Activated CD4-positive, alpha-beta T cell treated with anti-CD3 and anti-CD28 coated beads for 4 hours (primary cell): ENCODE measurements around the gene AUTS2.

Experiments
- DNase-seq, 2 donors: peaks; one replicate each; pipeline ENCODE4 v3.0.0-alpha.2; 2020

The AUTS2 gene

DNA sequence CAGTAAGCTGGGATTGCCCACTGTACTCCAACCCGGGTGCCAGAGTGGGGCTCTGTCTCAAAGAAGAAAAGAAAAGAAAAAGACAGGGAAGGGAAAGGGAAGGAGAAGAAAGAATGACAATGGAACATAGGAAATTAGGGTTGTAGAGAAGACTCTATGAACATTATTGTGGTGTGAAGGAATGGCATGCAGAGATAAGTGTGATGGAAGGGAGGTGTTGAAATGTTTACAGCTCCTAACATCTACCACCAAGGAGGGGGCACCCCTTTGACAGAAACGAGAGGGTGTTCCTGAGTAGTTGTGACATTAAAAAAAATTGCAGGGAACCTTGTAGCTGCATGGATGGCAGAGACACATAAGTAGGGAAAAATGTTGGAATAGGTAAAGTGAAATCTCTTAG, 27.5 kb downstream of the AUTS2 start:
- DNase-seq = no peak

DNA sequence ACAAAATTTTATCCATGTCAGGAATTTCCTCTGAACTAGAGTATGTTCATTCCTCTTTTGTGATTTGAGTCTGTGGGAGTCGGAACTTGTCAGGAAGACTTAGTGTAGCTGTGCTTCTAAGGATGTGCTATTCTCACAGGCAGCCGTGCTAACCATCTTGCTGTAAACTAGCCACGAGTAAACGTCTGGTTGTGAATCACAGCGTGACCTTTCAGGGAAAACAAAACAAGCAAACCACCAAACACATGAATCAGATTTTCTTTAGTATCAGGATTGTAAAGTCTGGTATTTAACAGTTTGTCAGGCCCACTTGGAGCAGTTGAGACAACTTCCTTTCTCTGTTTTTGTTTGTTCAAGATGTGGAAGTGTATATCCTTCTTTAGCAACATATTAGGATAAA, 32.0 kb downstream of the AUTS2 start:
- no peak for DNase-seq

DNA sequence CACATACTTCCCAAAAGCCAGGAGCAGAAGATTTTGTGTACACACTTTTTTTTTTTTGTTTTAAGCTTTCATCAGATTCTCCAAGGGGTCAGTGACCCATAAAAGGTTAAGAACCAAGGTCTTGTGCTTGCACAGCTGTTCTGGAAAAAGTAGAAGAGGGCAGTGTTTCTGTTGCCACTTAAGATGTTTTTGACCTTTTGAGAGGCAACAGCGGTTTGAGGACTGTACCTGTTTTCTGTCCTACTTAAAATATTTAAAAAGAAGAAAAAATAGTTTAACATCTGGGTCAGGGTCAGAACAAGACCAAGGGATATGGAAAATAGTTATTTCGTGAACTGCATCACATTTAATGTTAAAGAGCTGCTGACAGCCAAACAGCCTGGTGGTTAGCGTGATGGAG, 32.9 kb downstream of the AUTS2 start:
- no peak for DNase-seq

- no peak for DNase-seq
These were observed 34.0 kb downstream of the AUTS2 start for GRCh38 chr7:69632280-69632679.

- DNase-seq = no peak
These were observed 35.0 kb downstream of the AUTS2 start for GRCh38 chr7:69633122-69633831.

DNA sequence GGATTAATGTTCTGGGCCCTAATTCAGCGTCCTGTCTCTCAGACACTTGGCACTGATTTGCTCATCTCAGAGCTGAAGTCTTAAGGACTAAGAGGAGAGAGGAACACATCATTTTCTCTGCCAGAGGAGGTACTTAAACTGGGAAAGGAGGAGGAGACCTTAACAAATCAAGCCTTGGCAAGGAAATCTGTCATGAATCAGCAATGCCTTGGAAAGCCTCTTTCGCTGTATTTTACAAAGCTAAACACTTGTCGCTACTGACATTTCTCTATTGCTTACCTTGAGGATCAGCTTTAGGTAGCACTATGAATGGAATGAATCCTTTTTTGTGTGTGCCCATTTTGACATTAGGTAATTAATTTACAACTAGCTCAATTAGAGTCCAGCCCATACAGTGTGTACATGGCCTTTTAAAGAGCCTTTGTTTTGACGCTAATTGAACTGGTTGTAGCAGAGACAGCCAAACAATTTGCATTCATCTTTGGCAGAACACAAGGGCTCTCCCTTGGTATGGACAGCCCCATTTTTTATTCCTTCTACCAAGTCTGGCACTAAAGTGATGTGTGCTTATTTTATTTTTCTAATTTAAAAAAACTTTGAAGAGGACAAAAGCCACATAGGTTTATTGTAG, 37.4 kb downstream of the AUTS2 start:
- DNase-seq = no peak

- no peak for DNase-seq
These were observed 40.4 kb downstream of the AUTS2 start for GRCh38 chr7:69638674-69639073.

DNA sequence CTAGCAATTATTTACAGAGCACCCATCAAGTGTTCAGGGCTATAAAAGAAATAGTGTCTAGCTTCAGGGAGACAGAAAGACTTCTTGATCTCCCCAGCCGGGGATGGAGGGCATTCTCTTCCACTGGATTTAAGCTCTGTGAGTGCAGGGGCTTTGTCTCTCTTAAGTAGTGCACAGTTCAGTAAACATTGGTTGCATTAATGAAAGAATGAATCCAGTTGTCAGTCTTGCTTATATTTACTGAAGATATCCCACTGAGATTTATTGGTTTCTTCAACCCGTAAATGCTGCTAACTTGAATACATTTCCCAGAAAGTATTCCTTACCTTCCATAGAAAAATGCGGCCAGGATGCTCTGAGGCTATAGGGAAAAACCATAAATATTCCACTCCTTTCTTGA, 41.9 kb downstream of the AUTS2 start:
- no peak for DNase-seq

- DNase-seq = no peak
These were observed 42.8 kb downstream of the AUTS2 start for GRCh38 chr7:69640925-69641594.

DNA sequence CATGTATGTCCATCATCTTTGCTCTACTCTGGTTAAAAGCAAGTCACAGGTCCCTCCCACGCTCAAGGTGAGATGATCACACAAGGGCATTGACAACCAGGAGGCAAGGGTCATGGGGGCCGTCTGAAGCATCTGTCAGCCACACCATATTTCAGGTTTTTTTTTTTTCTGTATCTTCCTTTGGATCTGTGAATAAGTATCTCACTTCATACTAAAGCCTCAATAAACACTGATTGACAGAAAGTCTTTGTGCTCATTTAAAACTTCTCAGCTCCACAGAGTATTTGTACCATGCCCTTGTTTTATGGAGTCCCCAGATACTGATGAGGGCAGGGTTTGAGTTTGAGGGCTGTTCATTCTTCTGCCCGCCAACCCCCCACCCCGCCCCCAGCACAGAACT, 45.0 kb downstream of the AUTS2 start:
- DNase-seq = no peak

- DNase-seq = no peak
These were observed 45.6 kb downstream of the AUTS2 start for GRCh38 chr7:69643708-69644445.

DNA sequence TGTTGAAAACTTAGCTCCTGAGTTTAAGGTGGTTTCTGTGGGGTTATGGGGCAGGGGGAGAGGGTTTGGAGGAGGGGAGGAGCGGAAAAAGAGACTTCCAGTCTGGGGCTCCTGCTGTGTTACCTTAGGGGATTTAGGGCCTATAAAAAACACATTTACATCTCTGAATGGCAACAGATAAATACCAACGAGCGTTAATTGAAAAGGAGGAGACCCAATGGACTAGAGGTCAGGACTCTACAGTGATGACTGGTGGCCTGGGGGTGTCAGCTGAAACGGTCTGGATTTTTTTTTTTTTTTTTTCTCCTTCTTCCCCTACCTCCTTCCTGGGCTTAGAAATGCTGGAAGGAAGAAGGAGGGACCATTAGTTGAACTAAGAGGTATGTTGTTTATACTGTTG, 47.4 kb downstream of the AUTS2 start:
- no peak for DNase-seq

GRCh38 chr7:69651101-69651590, 52.9 kb downstream of the AUTS2 start:
- no peak for DNase-seq

DNA sequence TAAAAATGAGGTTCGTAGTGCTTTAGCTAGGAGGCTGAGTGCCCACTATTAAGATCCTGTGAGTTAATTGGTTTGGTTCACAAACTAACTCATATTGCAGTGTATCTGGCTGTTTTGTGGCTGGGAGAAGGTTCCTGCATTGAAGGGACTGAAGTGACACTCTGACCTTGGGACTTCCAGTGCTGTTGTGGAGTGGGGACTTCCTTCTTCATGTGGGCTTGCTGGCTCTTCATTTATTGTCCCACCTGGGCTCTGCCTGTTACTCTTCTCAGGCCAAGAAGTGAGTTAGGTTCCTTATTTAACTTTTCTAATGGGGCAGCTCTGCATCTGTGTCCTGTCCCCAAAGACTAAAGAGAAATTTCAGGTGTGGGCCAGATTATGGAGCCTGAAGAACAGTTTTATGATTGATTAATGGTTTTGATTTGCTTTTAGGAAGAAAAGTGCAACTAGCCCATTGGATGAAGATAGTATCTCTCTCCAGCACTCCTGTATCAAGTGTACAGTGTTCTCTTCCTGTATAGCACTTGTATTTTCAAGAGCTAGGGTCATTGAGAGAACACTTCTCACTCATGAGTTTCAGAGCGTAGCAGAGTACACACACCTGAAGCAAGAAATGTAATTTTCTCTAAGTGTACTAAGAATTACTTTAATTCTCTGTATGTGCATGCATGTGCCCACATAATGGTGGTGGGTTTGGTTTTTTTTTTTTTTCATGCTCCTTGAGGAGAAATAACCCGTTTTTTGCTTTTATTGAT, 54.8 kb downstream of the AUTS2 start:
- DNase-seq = no peak

DNA sequence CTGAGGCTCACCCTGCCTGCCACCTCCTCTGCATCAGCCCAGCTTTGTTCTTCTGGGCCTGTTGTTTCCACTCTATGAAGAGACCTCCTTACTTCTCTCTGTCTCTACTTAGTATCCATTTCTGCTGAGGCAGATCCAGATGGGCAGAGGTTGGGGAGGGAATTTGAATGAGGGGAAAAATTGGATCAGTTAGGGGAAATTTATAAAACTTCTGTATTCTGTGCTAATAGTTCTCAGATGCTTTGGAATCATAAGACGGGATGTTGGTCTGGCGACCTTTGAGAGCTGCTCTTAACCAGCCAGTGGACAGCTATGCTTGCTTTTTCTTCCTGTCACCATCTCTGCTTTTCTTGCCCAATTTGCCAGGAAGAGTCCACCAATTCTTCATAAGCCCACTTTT, 55.5 kb downstream of the AUTS2 start:
- DNase-seq = no peak

DNA sequence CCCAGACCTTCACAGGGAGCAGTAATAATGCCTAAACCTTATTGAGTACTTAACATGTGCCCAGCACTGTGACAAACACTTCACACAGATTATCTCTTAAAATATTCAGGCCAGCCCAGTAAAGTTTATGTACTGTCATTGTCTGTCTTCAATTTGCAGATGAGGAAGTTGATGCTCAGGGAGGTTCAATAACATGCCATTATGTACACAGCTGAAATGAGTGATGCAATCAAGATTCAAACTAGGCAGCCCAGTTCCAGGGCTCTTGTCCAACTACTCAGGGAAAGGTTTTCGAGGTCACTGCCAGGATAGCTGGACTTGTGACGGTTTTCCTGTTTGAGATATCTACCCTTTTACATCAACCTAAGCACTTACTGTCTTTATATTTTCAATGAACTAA, 56.1 kb downstream of the AUTS2 start:
- DNase-seq = no peak

GRCh38 chr7:69654849-69655707, 56.8 kb downstream of the AUTS2 start:
- no peak for DNase-seq

DNA sequence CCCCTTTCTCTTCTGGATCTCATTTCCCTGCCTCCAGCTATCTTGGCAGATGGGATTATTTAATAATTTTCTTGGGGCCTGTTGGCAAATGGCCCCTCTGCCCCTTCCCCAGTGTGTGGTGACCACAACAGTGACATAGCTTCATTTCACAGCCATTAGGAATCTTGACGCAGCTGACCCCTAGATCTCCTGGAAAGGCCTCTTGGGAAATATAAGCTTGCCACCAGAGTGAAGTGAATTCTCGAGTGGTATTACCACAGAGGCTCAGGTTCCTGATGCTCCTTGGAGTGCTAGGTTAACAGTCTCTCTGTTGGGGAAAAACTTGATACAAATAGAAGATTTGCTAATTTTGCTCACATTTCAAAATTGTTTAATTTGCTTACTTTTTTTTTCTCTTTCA, 57.8 kb downstream of the AUTS2 start:
- no peak for DNase-seq

GRCh38 chr7:69656890-69657289, 58.6 kb downstream of the AUTS2 start:
- no peak for DNase-seq

- no peak for DNase-seq
These were observed 59.1 kb downstream of the AUTS2 start for GRCh38 chr7:69657331-69657730.

DNA sequence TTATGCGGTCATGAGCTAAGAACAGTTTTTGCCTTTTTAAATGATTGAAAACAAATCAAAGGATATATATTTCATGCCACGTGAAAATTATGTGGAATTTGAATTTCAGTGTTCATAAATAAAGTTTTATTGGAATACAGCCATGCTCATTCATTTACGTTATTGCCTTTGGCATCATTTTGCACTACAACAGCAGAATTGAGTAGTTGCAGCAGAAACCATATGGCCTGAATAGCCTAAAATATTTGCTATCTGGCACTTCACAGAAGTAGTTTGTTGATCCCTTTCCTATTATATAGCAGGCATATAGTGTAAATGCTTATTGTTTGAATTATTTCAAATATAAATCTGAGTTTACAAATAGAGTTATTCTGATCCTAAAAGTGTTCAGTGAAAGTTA, 59.7 kb downstream of the AUTS2 start:
- no peak for DNase-seq

- no peak for DNase-seq
These were observed 61.7 kb downstream of the AUTS2 start for GRCh38 chr7:69659983-69660382.
